Brain pericyte (primary cell): ENCODE data around the gene CARD8.

Experiments used
- DNase-seq: peaks from one replicate; pipeline ENCODE4 v3.0.0-alpha.2; 2012; ENCODE audit warnings: low read depth, low spot score

Gene CARD8

DNA sequence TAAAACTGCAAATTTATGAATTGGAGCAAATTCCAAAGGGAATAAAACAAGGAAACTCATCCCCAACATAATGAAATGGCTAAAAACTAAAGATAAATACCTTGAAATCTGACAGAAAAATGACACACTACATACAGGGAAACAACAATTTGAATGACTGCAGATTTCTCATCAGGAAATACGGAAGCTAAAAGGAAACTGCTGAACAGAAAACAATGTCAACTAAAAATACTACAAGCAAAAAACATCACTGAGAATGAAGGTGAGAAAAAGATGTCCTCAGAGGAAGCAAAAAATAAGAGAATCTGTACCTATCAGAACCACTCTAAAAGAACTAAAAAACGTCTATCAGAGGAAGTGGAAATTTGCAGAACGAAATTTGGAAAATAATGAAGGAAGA lies 45.7 kb downstream of the CARD8 start:
- DNase-seq, result no peak

DNA sequence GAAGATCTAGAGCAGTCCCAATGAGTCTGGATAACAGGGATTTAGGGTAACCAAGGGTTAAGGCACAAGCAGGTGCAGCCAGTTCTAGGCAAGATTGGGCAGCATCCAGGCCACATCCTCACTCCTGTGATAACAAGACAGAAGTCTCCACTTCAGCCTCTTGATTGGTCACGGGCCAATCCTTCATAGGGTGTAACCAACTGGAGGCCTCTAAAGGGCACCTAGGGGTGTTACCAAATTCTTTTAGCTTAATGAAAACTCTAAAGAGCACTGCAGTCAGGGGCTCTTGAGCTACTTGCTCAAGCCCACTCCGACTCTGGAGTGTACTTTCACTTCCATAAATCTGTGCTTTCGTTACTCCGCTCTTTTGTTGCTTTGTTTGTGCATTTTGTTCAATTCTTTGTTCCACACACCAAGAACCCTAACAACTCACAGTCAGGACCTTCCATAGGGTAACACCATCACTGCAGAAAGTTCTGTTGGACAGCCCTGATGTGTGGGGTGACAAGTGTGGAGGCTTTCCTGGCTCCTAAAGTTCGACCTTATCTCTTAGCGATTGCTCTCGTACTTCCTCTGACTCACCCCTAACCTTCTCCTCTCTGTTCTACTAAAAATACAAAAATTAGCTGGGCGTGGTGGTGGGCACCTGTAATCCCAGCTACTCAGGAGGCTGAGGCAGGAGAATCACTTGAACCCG lies 49.2 kb downstream of the CARD8 start:
- DNase-seq, result no peak

DNA sequence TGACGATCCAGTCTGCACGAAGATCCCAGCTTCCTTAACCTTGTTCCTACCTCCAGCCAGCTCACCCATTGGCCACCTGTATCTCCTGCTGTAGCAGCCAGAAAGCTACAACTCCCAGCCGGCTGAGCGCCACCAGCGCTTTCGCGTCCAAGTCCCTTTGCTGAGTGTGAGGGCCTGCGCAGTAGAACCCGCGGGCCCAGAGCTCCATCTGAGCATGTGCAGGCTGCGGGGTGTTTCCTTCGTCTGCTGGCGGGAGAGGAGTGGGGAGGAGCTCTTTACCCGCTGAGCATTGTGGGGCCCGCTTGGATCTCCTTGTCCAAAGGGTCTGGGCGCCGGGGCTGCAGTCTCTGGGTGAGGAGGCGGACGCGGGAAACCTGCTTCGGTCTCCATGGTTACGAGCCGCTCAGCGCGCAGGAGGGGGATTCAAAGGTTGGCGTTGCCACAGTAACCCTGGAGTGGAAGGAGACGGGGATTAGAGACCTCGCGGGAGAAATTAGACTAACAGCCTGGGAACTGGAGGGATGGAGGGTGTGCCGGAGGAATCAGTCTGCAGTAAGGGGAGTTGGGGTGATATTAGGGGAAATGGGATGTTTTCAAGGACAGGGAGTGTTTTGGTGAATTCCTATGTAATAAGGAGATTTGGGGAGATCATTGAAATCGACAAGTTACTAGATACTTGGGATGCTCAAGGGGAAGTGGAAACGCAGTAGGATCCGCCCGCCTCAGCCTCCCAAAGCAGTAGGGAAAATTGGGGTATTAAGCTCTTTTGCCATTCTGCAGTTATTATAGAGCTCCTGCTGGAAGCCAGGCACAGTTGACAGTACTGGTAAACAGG lies 51.7 kb downstream of the CARD8 start:
- peak; percentile 83 for DNase-seq

DNA sequence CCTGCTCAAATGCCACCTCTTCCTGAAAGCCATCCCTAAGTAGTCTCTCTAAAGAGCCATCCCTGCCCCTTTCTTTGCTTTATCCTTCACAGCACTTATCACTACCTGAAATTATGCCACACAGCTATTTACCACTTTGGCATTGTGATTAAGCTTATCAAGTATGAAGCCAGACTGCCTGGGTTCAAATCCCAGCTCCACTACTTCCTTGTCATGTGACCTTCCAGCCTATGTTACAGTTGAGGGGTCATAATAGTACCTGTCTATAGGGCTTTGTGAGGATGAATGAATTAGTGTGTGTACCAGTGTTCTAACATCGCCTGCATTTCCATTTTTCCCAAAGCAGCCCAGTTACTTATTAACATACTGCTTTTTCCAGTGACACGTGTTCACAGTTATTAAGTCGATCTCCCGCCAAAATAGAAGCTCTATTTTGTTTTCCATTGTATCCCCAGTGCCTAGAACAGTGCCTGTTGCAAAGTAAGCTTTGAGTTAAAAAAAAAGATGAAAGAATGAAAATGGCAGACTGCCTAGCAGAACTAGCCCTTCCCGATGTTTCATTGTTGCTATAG lies 52.4 kb downstream of the CARD8 start:
- DNase-seq, result no peak

DNA sequence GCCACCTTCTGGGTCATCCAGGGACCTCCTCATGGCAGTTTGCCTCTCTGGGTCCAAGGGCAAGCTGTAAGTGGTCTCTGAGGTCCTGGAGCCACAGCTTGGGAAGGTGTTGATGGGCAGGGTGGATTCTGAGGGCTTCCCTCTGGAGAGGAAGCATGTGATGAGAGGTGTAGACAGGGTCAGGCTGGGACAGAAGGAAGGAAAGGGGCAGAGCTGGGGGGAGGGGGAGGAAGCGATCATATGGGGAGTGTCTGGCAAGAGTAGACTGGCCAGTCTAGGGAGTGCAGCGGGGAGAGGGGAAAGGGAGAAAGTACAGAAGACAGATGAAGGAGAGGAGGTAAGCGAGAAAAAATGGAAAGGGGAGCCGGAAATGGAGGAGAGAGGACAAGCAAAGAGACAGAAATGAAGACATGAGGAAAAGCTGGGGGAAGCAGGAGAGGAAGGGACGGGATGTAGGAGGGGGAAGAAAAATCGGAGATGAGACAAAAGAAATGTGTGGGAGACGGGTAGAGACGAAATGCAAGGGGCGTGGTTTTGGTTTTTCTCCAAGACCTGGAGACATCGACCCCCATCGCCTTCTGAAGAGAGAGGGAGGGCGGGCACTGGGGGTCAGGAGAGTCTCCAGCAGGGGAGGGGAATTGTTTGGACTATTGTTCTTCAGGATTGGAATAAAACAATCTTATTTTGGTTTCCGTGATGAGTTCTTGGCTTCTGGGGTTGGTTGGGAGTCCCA lies 58.6 kb downstream of the CARD8 start:
- DNase-seq, result no peak

DNA sequence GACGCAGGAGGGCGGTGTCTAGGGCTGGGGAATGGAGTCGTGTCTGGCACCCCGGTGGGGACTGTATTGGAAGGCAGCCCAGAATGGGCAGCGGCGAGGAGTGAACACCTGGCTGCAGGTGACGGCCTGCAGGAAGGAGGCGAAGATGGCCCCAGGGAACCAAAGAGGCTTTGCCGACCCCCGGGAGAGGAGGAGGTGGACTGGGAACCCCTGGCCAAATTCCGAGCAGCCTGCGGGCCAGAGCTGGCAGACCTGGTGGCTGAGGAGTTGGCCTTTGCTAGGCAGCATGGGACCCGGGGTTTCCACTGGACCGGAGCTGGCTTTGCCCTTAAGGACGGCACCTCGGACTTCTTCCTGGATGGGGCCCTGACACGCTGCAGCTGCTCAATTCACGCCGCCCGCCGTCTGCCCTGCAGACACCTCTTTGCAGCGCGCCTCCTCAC lies 59.4 kb downstream of the CARD8 start:
- DNase-seq, result no peak

DNA sequence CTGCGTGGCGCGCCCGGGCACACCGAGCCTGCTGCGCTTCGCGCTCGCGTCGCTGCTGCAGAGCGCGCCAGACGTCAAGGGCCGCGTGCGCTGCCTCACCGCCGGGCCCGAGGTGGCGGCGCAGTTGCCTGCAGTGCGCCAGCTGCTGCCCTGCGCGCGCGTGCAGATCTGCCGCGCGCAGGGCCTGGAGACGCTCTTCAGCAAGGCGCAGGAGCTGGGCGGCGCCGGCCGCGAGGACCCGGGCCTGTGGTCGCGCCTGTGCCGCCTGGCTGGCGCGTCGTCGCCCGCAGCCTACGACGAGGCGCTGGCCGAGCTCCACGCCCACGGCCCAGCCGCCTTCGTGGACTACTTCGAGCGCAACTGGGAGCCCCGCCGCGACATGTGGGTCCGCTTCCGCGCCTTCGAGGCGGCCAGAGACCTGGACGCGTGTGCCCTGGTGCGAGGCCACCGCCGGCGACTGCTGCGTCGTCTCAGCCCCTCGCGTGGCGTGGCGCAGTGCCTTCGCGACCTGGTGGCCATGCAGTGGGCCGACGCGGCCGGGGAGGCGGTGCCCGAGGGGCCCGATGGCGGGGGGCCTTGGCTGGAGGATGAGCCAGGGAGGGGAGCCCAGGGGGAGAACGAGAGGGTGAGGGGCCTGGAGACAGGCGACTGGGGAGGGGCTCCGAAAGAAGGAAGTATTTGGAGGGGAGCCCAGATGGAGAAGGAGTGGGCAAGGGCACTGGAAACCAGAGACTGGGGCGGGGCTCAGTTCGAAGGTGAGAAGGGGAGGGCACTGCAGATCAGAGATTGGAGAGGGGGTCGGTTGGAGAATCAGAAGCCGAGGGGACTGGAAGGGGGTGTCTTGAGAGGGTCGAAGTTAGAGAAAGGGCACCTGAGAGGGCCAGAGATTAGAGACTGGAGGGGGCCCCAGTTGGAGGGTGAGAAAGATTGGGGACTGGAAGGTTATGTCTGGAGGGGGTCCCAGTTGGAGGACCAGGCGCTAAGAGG lies 60.6 kb downstream of the CARD8 start:
- no peak for DNase-seq

DNA sequence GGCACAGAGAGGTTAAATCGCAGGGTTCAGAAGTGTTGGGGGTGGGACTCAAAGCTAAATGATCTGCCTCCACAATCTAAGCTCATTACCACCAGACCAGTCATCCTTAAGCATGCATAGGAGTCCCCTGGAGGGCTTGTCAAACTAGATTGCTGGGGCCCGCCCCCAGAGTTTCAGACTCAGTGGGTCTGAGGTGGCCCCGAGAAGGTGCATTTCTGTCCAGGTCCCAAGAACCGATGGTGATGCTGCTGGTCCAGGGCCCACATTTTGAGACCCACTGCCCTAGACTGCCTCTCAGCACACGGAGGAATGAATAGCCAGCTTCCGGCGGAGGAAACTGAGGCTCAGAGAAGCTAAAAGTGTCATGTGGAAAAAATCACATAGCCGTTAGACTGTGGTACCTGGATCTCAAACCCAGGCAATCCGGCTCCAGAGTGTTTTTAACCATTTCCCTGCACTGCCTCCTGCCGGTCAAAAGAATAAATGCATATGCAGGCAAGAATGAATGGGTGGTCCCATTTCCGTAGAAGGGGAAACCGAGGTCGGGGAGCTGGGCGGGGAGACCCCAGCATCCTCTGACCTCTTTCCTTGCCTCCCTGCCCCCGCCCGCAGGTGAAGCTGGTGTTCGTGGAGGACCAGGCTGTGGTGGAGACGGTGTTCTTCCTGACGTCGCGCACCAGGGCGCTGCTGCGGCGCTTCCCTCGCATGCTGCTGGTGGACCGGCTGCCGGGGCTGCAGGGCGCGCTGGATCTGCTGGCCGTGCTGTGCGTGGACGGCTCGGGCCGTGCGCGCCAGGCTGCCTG lies 61.5 kb downstream of the CARD8 start:
- DNase-seq, result no peak

DNA sequence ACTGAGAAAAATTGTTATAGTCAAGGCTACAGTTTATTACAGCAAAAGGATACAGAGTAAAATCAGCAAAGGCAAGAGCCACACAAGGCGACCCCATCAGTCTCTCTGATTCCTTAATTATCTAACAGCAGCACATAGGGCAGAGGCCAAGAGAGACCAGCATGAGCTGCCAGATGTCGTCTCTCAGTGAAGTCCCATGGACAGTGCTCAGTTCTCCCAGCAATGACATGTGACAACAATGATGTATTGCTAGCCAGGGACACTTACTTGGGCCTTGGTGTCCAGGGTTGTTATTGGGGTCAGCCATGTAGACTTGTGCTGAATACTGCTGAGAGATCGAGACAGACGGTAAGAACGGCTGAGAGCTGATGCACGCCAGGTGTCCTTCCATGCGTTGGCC lies 63.0 kb downstream of the CARD8 start:
- DNase-seq, result no peak

DNA sequence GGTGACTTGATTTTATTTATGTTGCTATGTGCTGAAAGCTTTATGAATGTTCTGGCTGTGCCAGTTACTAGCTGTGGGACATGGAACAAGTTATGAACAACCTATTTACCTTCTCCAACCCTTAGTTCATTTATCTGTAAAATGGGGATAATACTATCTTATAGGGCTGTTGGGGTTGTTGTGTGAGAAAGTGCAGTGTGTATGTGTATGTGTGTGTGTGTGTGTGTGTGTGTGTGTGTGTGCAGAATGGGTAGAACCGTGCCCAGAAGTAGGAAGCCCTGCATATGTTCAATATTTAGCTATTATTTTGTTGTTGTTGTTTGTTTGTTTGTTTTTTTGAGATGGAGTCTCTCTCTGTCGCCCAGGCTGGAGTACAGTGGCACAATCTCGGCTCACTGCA lies 64.8 kb downstream of the CARD8 start:
- DNase-seq, result no peak

DNA sequence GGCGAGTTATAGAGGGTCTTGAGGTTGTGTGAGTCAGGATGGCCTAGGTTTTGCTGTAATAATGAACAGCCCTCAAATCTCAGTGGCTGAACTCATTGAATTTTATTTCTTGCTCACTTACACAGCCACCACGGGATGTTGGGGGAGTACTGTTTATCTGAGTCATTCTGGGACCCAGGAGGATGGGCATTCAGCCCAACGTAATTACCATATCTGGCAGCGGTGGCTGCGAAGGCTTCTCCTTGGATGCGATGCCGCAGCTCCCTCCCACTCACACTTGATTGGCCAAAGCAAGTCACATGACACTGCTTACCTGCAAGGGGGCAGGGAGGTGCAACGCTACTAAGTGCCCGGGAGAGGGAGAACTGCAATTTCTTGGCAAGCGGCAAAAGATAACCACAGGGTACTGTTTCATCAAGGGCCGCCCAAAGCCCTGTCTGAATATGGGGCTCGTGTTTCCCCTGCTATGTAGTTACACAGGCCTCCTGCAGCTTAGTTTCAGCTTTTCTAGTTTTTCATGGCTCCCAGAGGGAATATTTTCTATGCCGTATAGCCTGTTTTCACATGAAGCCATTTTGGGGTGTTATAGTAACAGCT lies 65.3 kb downstream of the CARD8 start:
- DNase-seq, result peak; percentile 56

DNA sequence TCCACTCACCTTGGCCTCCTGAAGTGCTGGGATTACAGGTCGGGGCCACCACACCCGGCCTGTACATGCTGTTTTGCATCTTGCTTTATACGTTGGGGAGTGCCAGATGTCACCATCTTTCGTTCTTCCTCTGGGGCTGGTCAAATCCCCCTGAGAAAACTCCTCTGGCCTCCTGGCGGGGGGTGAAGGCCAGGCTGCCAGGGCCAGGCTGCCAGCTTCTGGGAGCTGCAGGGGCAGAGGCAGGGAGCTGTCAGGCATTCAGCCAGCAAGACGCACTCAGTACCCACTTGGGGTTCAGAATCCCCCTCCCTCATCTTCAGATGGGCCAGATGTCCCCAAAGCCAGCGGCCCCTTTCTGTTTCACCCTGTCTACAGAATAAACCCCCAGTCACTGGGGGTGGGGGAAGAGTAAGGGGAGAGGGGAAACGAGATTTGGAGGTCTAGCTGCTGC lies 69.1 kb downstream of the CARD8 start:
- DNase-seq, result no peak

DNA sequence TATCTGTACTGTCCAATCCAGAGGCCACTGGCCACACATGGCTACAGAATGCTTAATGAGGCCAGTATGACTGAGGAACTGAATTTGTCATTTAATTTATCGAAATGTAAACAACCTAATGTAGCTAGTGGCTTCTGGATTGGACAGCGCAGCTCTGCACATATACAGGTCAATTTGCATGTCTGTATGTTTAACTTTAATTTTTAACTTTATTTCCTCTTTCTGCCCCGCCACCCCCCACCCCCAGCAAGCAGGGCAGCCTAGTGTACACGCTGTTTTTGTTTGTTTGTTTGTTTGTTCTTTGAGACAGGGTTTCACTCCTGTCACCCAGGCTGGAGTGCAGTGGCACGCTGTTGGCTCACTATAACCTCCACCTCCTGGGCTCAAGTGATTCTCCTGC lies 69.7 kb downstream of the CARD8 start:
- DNase-seq, result no peak

DNA sequence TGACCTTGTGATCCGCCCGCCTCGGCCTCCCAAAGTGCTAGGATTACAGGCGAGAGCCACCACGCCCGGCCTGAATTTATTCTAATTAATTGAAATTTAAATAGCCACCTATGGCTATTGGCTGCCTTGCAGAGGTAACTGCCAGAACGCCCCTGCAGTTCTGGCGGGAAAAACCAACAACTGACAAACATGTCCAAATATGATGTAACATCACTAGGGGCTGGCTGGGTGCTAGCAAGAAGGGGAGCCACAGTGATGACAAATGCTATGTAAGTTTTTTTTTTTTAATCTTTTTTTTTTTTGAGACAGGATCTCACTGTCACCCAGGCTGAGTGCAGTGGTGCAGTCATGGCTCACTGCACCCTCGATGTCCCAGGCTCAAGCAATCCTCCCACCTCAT lies 72.4 kb downstream of the CARD8 start:
- no peak for DNase-seq

DNA sequence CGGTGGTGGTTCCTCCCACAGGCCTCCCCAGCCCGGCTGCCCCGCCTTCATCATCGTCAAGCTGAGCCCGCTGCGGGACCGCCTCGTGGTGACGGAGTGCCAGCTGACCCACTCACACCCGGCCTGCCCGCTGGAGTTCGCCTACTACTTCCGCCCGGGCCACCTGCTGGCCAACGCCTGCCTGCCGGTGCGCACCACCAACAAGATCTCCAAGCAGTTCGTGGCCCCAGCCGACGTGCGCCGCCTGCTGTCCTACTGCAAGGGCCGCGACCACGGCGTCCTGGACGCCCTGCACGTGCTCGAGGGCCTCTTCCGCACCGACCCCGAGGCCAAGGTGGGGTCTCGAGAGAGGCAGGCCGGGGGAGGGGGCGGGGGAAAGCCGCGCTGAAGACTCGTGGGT lies 73.3 kb downstream of the CARD8 start:
- no peak for DNase-seq

DNA sequence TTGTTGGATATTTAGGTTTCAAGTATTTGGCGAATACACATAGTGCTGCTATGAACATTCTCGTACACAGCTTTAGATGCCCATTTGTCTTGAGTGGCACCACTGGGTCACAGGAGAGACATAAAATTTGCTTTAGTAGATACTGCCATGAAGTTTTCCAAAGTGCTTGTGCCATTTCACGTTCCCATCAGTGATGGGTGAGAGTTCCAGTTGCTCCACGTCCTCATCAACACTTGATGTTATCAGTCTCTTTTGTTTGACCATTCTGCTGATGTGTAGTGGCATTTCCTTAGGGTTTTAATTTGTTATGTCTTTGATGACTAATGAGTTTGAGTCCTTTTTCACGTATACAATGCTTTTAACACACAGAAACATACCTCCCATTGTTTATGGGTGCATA lies 74.2 kb downstream of the CARD8 start:
- DNase-seq, result no peak

DNA sequence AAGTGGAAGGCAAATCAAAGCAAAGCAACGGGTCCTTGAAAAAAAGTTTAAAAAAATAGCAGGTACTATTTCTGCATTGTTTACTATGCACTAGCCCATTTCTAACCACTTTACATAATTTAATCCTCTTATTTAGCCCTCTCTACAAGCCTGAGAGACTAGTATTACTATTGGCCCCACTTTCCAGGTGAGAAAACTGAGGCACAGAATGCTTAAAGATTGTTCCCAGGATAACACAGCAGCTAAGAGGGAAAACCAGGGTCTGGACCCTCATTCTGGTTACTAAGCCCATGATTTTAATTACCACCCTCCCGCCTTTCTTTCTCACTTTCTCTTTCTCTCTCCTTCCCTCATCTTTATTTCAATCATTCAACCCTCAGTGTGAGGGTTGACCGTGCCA lies 79.5 kb downstream of the CARD8 start:
- DNase-seq, result no peak

DNA sequence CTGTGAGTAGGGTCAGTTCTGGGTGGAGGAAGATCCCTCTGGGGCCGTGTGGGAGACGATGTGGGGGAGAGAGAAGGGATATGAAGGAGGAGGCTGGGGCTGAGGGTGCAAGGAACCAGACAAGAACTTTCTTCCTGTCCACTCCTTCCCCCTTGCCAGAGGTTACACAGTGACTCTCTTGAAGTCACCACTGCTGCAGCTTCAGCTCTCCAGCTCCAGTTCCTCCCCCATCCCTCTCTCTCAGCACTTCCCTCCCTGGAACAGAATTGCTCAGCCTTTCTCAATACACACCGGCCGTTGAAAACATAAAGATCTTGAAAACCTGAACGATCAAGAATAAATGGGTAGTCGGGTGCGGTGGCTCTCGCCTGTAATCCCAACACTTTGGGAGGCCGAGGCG lies 80.1 kb downstream of the CARD8 start:
- no peak for DNase-seq

DNA sequence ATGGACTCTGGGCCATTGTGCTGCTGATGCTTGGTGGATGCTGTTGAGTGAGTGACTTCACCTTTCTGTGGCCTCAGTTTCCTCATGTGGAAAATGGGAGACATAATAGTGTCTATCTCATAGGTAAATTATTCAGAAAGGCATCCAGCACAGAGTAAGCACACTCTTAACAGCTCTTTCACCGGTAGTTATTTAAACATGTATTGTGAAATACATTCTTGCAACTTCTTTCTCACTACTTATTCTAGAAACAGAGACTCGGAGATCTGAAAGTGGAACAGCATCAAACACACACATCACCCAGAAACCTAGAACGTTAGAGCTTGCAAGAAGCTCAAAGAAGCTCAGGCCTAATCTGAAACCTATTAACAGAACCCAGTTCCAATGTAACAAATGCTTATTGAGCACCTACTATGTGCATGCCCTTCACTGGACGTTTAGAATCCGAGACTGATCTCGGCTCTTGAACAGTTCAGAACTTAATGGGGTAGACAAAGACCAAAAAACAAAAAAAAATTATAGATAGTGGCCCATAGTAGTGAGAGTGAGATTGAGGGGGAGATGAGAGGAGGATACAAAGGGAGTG lies 81.2 kb downstream of the CARD8 start:
- DNase-seq, result no peak
